Measurements from ENCODE around the gene VTN. TPM values are rescaled to one million over a fixed set of nuclear protein-coding genes. Genes with fewer than 3 reads are reported as not detected.

Gene VTN
- total and polyA plus RNA-seq, 2 experiments from 2014 or later: 0.16 TPM; not detected in 1

DNA sequence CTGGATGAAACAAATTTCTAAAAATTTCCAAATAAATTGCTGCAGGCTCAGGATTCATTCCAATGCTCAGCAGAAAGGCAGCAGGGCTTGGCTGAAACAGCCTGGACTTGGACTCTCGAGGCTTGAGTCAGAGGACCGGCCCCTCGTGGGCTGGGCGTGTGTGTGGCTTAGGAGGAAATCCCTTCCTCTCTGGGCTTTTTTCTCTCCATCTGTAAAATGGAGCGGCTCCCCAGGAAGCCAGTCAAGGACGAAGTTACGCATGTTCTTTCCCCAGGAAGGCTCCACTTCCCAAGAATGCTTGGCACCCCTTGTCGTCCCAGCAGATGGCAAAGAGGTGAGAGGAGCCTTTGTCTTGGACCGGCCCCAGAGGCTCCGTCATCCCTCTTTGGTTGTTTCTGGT lies 22.4 kb upstream of the VTN start:
- H3K27me3 ChIP-seq (ENCODE audit: insufficient read depth): no peaks in the 10 kb centered on the region
- H4K20me1 ChIP-seq (replicated peaks; ENCODE audit: insufficient read depth): no peaks in the 10 kb centered on the region; the same call in 1 of the 2 replicates
- peak; percentile 31; the same call in 1 of the 3 replicates for ATAC-seq
- no peaks in the 10 kb centered on the region for H3F3A ChIP-seq (replicated peaks; ENCODE audit: low read depth)
- no peaks in the 10 kb centered on the region for H3K9me3 Mint-ChIP-seq
- no peak overlapping the region for H3K27ac ChIP-seq (ENCODE audit: low read depth)
- H3K4me1 ChIP-seq (ENCODE audit: insufficient read depth): no peaks in the 10 kb centered on the region
- DNase-seq (ENCODE audit: low spot score): no peak
- H3K4me1 Mint-ChIP-seq: peaks cover 6% of the 10 kb centered on the region; the same call in 1 of the 3 replicates
- H3K27ac Mint-ChIP-seq: no peak overlapping the region
- H2AFZ ChIP-seq: no peak overlapping the region
- no peaks in the 10 kb centered on the region for H3K79me2 ChIP-seq (replicated peaks; ENCODE audit: insufficient read depth)
- no peak overlapping the region for H3K4me2 ChIP-seq
- H3K4me3 ChIP-seq: no peak overlapping the region
- H3K9me2 ChIP-seq (ENCODE audit: insufficient read depth): no peaks in the 10 kb centered on the region
- no peak for TF ChIP-seq ZNF331 (CRISPR knock-in tag; IDR thresholded peaks at IDR 0.05; ENCODE audit: low read depth)
- H3K4me3 Mint-ChIP-seq: no peak overlapping the region
- peaks cover 3% of the 10 kb centered on the region for H3K27me3 Mint-ChIP-seq (ENCODE audit: insufficient read depth, low read depth, poor library complexity)
- H3K36me3 Mint-ChIP-seq (ENCODE audit: low read depth): peaks cover 13% of the 10 kb centered on the region
- no peaks in the 10 kb centered on the region for H3K36me3 ChIP-seq (ENCODE audit: insufficient read depth)

DNA sequence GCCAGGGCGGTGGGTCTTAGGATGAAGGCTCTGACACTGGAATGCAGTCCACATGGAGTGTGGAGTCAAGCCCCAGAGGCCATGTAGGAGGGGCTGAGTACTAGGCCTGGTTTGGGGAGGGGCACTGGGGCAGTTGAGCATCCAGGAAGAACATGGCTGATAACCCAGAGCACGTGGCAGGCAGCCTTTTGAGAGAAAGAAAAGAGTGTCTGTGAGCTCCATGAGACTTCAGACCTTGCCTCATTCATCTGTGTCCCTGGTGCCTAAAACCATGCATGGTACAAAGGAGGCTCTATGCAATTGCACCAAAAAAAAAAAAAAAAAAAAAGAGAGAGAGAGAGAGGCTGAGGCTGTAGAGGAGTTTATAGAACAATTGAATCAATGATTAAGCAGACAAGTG lies 21.3 kb upstream of the VTN start:
- DNase-seq (ENCODE audit: low spot score): no peak
- Histone ChIP-seq H3K4me1 (ENCODE audit: insufficient read depth) (no peaks in the 10 kb centered on the region), H3K27me3 (ENCODE audit: insufficient read depth) (peaks cover 2% of the 10 kb centered on the region), H3K79me2 (replicated peaks; ENCODE audit: insufficient read depth) (no peaks in the 10 kb centered on the region), H3K9me2 (ENCODE audit: insufficient read depth) (no peaks in the 10 kb centered on the region), H2AFZ (no peak overlapping the region), H3K27ac (ENCODE audit: low read depth) (no peak overlapping the region), H3K36me3 (ENCODE audit: insufficient read depth) (no peaks in the 10 kb centered on the region), H3K4me3 (no peak overlapping the region), H4K20me1 (replicated peaks; ENCODE audit: insufficient read depth) (no peaks in the 10 kb centered on the region; the same call in 1 of the 2 replicates), H3K4me2 (no peak overlapping the region), H3F3A (replicated peaks; ENCODE audit: low read depth) (no peaks in the 10 kb centered on the region)
- H3K36me3 Mint-ChIP-seq (ENCODE audit: low read depth): peaks cover 13% of the 10 kb centered on the region
- 0 out of 3 replicates have a peak, but pooled peaks cover 4% of the 10 kb centered on the region for H3K4me1 Mint-ChIP-seq
- TF ChIP-seq POLR2AphosphoS5 (IDR thresholded peaks at IDR 0.05; ENCODE audit: low read depth): no peak
- H3K27me3 Mint-ChIP-seq (ENCODE audit: insufficient read depth, low read depth, poor library complexity): peaks cover 1% of the 10 kb centered on the region
- no peak overlapping the region; the same call in 1 of the 2 replicates for H3K27ac Mint-ChIP-seq
- H3K9me3 Mint-ChIP-seq: no peaks in the 10 kb centered on the region
- no peak for ATAC-seq
- no peak overlapping the region for H3K4me3 Mint-ChIP-seq

DNA sequence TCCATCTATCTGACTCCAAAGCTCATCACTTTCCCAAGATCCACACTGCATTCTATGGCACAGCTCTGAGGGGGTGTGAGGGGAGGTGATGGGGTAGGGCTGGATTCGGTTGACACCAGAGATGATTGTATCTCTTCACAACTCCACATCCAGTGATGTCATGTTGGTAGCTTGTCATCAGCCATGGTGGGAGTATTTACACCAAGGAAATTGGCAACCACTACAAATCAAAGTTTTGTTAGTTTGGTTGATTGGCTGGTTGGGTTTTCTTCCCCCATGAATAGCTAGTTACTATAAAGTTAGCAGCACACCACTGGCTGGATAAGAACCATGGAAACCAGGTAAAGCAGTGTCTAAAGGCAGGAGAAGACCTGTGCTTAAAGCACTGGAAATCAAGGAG lies 20.9 kb upstream of the VTN start:
- no peak overlapping the region for H3K4me2 ChIP-seq
- no peaks in the 10 kb centered on the region for H3K36me3 ChIP-seq (ENCODE audit: insufficient read depth)
- peaks cover 13% of the 10 kb centered on the region for H3K36me3 Mint-ChIP-seq (ENCODE audit: low read depth)
- no peak for DNase-seq (ENCODE audit: low spot score)
- no peaks in the 10 kb centered on the region for H3K9me2 ChIP-seq (ENCODE audit: insufficient read depth)
- no peaks in the 10 kb centered on the region for H3K9me3 Mint-ChIP-seq
- H3K27me3 Mint-ChIP-seq (ENCODE audit: insufficient read depth, low read depth, poor library complexity): peaks cover 4% of the 10 kb centered on the region
- H3K4me1 ChIP-seq (ENCODE audit: insufficient read depth): no peaks in the 10 kb centered on the region
- H3K27me3 ChIP-seq (ENCODE audit: insufficient read depth): peaks cover 6% of the 10 kb centered on the region
- H3K27ac Mint-ChIP-seq: no peak overlapping the region; the same call in 1 of the 2 replicates
- 0 out of 3 replicates have a peak, but pooled peaks cover 3% of the 10 kb centered on the region for H3K4me1 Mint-ChIP-seq
- ATAC-seq: no peak
- no peak overlapping the region for H3K27ac ChIP-seq (ENCODE audit: low read depth)
- no peak overlapping the region for H3K4me3 Mint-ChIP-seq
- H3F3A ChIP-seq (replicated peaks; ENCODE audit: low read depth): no peaks in the 10 kb centered on the region
- H3K4me3 ChIP-seq: no peak overlapping the region
- H3K79me2 ChIP-seq (replicated peaks; ENCODE audit: insufficient read depth): no peaks in the 10 kb centered on the region
- H4K20me1 ChIP-seq (replicated peaks; ENCODE audit: insufficient read depth): no peaks in the 10 kb centered on the region; the same call in 1 of the 2 replicates
- H2AFZ ChIP-seq: no peak overlapping the region
- TF ChIP-seq, protein P1, sequence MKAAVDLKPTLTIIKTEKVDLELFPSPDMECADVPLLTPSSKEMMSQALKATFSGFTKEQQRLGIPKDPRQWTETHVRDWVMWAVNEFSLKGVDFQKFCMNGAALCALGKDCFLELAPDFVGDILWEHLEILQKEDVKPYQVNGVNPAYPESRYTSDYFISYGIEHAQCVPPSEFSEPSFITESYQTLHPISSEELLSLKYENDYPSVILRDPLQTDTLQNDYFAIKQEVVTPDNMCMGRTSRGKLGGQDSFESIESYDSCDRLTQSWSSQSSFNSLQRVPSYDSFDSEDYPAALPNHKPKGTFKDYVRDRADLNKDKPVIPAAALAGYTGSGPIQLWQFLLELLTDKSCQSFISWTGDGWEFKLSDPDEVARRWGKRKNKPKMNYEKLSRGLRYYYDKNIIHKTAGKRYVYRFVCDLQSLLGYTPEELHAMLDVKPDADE (IDR thresholded peaks at IDR 0.05): no peak
- TF ChIP-seq, protein P2, sequence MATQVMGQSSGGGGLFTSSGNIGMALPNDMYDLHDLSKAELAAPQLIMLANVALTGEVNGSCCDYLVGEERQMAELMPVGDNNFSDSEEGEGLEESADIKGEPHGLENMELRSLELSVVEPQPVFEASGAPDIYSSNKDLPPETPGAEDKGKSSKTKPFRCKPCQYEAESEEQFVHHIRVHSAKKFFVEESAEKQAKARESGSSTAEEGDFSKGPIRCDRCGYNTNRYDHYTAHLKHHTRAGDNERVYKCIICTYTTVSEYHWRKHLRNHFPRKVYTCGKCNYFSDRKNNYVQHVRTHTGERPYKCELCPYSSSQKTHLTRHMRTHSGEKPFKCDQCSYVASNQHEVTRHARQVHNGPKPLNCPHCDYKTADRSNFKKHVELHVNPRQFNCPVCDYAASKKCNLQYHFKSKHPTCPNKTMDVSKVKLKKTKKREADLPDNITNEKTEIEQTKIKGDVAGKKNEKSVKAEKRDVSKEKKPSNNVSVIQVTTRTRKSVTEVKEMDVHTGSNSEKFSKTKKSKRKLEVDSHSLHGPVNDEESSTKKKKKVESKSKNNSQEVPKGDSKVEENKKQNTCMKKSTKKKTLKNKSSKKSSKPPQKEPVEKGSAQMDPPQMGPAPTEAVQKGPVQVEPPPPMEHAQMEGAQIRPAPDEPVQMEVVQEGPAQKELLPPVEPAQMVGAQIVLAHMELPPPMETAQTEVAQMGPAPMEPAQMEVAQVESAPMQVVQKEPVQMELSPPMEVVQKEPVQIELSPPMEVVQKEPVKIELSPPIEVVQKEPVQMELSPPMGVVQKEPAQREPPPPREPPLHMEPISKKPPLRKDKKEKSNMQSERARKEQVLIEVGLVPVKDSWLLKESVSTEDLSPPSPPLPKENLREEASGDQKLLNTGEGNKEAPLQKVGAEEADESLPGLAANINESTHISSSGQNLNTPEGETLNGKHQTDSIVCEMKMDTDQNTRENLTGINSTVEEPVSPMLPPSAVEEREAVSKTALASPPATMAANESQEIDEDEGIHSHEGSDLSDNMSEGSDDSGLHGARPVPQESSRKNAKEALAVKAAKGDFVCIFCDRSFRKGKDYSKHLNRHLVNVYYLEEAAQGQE (IDR thresholded peaks at IDR 0.05; ENCODE audit: unreplicated experiment): no peak
- TF ChIP-seq, protein P3, sequence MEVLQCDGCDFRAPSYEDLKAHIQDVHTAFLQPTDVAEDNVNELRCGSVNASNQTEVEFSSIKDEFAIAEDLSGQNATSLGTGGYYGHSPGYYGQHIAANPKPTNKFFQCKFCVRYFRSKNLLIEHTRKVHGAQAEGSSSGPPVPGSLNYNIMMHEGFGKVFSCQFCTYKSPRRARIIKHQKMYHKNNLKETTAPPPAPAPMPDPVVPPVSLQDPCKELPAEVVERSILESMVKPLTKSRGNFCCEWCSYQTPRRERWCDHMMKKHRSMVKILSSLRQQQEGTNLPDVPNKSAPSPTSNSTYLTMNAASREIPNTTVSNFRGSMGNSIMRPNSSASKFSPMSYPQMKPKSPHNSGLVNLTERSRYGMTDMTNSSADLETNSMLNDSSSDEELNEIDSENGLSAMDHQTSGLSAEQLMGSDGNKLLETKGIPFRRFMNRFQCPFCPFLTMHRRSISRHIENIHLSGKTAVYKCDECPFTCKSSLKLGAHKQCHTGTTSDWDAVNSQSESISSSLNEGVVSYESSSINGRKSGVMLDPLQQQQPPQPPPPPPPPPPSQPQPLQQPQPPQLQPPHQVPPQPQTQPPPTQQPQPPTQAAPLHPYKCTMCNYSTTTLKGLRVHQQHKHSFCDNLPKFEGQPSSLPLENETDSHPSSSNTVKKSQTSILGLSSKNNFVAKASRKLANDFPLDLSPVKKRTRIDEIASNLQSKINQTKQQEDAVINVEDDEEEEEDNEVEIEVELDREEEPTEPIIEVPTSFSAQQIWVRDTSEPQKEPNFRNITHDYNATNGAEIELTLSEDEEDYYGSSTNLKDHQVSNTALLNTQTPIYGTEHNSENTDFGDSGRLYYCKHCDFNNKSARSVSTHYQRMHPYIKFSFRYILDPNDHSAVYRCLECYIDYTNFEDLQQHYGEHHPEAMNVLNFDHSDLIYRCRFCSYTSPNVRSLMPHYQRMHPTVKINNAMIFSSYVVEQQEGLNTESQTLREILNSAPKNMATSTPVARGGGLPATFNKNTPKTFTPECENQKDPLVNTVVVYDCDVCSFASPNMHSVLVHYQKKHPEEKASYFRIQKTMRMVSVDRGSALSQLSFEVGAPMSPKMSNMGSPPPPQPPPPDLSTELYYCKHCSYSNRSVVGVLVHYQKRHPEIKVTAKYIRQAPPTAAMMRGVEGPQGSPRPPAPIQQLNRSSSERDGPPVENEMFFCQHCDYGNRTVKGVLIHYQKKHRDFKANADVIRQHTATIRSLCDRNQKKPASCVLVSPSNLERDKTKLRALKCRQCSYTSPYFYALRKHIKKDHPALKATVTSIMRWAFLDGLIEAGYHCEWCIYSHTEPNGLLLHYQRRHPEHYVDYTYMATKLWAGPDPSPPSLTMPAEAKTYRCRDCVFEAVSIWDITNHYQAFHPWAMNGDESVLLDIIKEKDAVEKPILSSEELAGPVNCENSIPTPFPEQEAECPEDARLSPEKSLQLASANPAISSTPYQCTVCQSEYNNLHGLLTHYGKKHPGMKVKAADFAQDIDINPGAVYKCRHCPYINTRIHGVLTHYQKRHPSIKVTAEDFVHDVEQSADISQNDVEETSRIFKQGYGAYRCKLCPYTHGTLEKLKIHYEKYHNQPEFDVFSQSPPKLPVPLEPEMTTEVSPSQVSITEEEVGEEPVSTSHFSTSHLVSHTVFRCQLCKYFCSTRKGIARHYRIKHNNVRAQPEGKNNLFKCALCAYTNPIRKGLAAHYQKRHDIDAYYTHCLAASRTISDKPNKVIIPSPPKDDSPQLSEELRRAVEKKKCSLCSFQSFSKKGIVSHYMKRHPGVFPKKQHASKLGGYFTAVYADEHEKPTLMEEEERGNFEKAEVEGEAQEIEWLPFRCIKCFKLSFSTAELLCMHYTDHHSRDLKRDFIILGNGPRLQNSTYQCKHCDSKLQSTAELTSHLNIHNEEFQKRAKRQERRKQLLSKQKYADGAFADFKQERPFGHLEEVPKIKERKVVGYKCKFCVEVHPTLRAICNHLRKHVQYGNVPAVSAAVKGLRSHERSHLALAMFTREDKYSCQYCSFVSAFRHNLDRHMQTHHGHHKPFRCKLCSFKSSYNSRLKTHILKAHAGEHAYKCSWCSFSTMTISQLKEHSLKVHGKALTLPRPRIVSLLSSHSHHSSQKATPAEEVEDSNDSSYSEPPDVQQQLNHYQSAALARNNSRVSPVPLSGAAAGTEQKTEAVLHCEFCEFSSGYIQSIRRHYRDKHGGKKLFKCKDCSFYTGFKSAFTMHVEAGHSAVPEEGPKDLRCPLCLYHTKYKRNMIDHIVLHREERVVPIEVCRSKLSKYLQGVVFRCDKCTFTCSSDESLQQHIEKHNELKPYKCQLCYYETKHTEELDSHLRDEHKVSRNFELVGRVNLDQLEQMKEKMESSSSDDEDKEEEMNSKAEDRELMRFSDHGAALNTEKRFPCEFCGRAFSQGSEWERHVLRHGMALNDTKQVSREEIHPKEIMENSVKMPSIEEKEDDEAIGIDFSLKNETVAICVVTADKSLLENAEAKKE (CRISPR knock-in tag; IDR thresholded peaks at IDR 0.05): no peak
- TF ChIP-seq JUNB (IDR thresholded peaks at IDR 0.05; ENCODE audit: unreplicated experiment): no peak

Measured in GM23338 (cell line).